ENCODE data around the gene GDPD1. TPM values are rescaled to one million over a fixed set of nuclear protein-coding genes. Genes with fewer than 3 reads are reported as not detected.
"Not testable (repeated sequence)": the region's sequence is repeated elsewhere in the genome, so short reads cannot be mapped to it uniquely, and the experiment has no call there.

GDPD1 gene
- 1 to 10 TPM in 2 of 3 donors, under 1 TPM in 1; 0.84 to 1.2 (median 1.1) TPM for total RNA-seq

DNA sequence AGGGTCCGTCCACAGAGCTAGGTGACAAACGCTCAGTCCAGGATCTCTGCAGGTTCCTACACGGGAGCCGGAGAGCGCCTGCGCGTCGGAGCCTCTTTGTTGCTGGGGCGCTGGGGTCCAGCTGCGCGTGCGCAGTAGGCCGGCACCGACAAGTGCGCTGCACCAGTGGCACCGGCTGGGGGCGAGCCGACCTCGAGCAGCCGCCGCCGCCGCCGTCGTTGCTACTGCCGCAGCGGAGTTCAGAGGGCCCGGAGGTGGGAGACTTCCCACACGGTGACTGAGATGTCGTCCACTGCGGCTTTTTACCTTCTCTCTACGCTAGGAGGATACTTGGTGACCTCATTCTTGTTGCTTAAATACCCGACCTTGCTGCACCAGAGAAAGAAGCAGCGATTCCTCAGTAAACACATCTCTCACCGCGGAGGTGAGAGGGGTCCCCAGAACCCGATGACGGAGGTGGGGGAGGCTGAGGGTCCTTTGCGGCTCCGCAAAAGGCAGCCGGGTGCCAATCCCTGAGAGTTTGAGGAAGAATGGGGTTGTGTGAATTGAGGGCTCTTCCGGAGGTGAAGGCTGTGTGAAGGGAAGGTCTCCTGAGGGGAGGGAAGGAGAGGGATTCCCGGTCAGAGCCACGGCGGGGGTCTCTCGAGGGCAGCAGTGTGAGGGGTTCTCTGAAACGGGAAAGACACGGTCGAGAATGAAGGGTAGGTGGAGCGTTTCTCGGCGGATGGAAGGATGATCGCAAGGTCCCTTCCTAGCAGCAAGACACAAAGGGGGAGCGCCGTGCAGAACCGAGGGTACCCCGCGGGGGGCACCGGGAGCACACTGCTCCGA lies at the start of gene GDPD1:
Gene GDPD1, plus strand, starts transcription at position 184 of the 831 bp plus-strand sequence. Its CDS starts 99 bp downstream, at position 283.
- Mint-ChIP-seq H3K4me1 (ENCODE audit: low read depth) (peaks cover 15% of the 10 kb centered on the region), H3K9me3 (no peaks in the 10 kb centered on the region)
- ATAC-seq: peak; percentile 99 to 100

GRCh38 chr17:59172436-59173004 lies 47.8 kb upstream of the GDPD1 start:
- H3K9me3 Mint-ChIP-seq: no peaks in the 10 kb centered on the region
- no peaks in the 10 kb centered on the region for H3K36me3 Mint-ChIP-seq (ENCODE audit: insufficient read depth)
- no peak for DNase-seq
- H3K4me3 Mint-ChIP-seq: no peak overlapping the region
- no peak for ATAC-seq
- H3K27me3 Mint-ChIP-seq (ENCODE audit: low read depth): no peaks in the 10 kb centered on the region
- H3K4me1 Mint-ChIP-seq (ENCODE audit: low read depth): no peaks in the 10 kb centered on the region

More for the DNA sequence above, at the start of gene GDPD1:
- H3K27me3 Mint-ChIP-seq (ENCODE audit: low read depth): no peaks in the 10 kb centered on the region
- H3K4me3 Mint-ChIP-seq: peak within 1 kb of the TSS; percentile 96
- DNase-seq: peak; percentile 96
- H3K36me3 Mint-ChIP-seq (ENCODE audit: insufficient read depth): peaks cover 3% of the 10 kb centered on the region

GRCh38 chr17:59174671-59175070 lies 45.6 kb upstream of the GDPD1 start:
- H3K27me3 Mint-ChIP-seq (ENCODE audit: low read depth): no peaks in the 10 kb centered on the region
- ATAC-seq: no peak
- no peaks in the 10 kb centered on the region for H3K9me3 Mint-ChIP-seq

GRCh38 chr17:59175076-59175475 lies 45.2 kb upstream of the GDPD1 start:
- no peaks in the 10 kb centered on the region for H3K4me1 Mint-ChIP-seq (ENCODE audit: low read depth)
- no peaks in the 10 kb centered on the region for H3K9me3 Mint-ChIP-seq
- no peak overlapping the region for H3K4me3 Mint-ChIP-seq
- ATAC-seq (no peak), DNase-seq (no peak)
- no peaks in the 10 kb centered on the region for H3K36me3 Mint-ChIP-seq (ENCODE audit: insufficient read depth)
- no peaks in the 10 kb centered on the region for H3K27me3 Mint-ChIP-seq (ENCODE audit: low read depth)

More at GRCh38 chr17:59174671-59175070, 45.6 kb upstream of the GDPD1 start:
- no peak for DNase-seq
- no peaks in the 10 kb centered on the region for H3K36me3 Mint-ChIP-seq (ENCODE audit: insufficient read depth)
- H3K4me3 Mint-ChIP-seq: no peak overlapping the region
- no peaks in the 10 kb centered on the region for H3K4me1 Mint-ChIP-seq (ENCODE audit: low read depth)

DNA sequence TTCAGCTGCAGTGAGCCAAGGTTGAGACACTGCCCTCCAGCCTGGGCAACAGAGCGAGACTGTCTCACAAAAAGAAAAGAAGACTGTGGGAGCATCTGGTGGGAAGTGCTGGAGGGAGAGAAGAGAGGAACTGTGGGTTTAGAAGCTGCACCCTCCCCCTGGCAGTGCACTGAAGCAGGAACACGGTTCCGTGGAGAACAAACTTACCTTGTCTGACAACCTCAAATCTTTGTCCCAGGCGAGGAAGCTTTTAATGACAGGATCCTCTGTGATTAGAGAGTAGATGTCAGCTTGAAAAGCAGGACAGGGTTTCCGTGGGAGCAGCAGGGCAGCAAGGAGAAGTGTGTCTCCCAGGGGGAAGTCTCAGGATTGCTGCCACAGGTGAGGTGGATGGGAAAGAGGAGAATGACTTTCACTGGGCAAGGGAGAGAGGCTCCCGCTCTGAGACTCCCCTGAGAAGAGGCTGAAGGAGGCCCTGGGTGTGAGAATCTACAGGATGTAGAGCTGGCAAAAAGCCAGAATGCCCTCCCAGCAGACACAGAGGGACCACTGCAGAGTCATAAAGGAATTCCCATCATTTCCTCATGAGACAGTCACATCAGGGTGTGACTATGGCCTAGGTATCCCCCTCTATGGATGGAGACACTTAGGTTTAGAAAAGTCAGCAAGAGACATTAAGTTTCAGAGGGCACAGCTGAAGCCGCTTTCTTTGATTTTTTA lies 41.9 kb upstream of the GDPD1 start:
- no peaks in the 10 kb centered on the region for H3K27me3 Mint-ChIP-seq (ENCODE audit: low read depth)
- no peaks in the 10 kb centered on the region for H3K4me1 Mint-ChIP-seq (ENCODE audit: low read depth)
- no peaks in the 10 kb centered on the region for H3K36me3 Mint-ChIP-seq (ENCODE audit: insufficient read depth)
- no peak for ATAC-seq
- DNase-seq: no peak
- no peaks in the 10 kb centered on the region for H3K9me3 Mint-ChIP-seq
- no peak overlapping the region for H3K4me3 Mint-ChIP-seq

DNA sequence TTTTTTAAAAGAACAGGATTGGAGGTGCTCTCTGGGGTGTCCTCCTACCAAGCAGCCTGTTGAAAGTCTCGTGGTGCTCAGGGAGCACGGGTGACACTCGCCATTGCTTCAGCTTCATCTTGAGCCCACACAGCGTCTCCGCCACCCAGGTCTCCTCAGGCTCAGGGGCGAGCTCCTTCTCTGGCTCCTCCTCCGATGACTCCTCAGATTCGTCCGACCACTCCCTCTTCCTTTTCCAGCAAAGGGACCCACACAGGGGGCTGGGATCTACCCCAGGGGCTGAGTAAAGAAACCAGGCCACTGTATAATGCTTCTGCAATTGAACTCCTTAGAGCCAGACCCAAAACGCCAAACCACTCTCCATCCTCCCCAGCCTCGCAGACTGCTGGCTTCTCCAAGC lies 40.7 kb upstream of the GDPD1 start:
- not testable (repeated sequence) for H3K9me3 Mint-ChIP-seq; H3K27me3 Mint-ChIP-seq (ENCODE audit: low read depth); H3K4me1 Mint-ChIP-seq (ENCODE audit: low read depth); H3K4me3 Mint-ChIP-seq; DNase-seq; H3K36me3 Mint-ChIP-seq (ENCODE audit: insufficient read depth); ATAC-seq

DNA sequence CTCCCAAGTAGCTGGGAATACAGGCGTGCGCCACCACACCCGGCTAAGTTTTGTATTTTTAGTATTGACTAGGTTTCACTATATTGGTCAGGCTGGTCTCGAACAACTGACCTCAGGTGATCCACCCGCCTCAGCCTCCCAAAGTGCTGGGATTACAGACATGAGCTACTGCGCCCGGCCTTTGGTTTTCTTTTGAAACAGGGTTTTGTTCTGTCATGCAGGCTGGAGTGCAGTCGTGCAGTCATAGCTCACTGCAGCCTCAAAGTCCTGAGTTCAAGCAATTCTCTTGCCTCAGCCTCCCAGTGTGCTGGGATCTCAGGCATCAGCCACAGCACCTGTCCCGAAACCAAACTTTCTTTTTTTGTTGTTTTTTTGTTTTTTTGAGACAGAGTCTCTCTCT lies 39.7 kb upstream of the GDPD1 start:
- Mint-ChIP-seq H3K9me3 (no peaks in the 10 kb centered on the region), H3K4me1 (ENCODE audit: low read depth) (no peaks in the 10 kb centered on the region), H3K27me3 (ENCODE audit: low read depth) (no peaks in the 10 kb centered on the region), H3K36me3 (ENCODE audit: insufficient read depth) (no peaks in the 10 kb centered on the region), H3K4me3 (no peak overlapping the region)
- ATAC-seq (no peak), DNase-seq (no peak)

GRCh38 chr17:59181481-59181880 lies 38.8 kb upstream of the GDPD1 start:
- no peaks in the 10 kb centered on the region for H3K9me3 Mint-ChIP-seq
- no peaks in the 10 kb centered on the region for H3K36me3 Mint-ChIP-seq (ENCODE audit: insufficient read depth)
- ATAC-seq (no peak), DNase-seq (no peak)
- H3K4me3 Mint-ChIP-seq: no peak overlapping the region
- no peaks in the 10 kb centered on the region for H3K4me1 Mint-ChIP-seq (ENCODE audit: low read depth)
- no peaks in the 10 kb centered on the region for H3K27me3 Mint-ChIP-seq (ENCODE audit: low read depth)

- Mint-ChIP-seq H3K4me3 (no peak overlapping the region), H3K27me3 (ENCODE audit: low read depth) (no peaks in the 10 kb centered on the region), H3K36me3 (ENCODE audit: insufficient read depth) (no peaks in the 10 kb centered on the region), H3K4me1 (ENCODE audit: low read depth) (no peaks in the 10 kb centered on the region), H3K9me3 (no peaks in the 10 kb centered on the region)
- DNase-seq: no peak
- no peak for ATAC-seq
These were observed 34.3 kb upstream of the GDPD1 start for GRCh38 chr17:59185997-59186396.

DNA sequence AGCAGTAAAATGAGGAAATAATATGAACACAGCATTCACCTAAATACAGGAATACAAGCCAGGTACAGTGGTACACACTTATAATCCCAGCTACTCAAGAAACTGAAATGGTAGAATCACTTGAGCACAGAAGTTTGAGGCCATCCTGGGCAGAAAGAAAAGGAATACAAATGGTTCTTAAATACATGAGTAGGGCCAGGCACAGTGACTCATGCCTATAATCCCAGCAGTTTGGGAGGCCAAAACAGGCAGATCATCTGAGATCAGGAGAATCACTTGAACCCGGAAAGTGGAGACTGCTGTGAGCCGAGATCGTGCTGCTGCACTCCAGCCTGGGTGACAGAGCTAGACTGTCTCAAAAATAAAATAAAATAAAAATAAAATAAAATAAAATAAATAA lies 33.5 kb upstream of the GDPD1 start:
- ATAC-seq: no peak
- Mint-ChIP-seq H3K36me3 (ENCODE audit: insufficient read depth) (no peaks in the 10 kb centered on the region), H3K9me3 (no peaks in the 10 kb centered on the region), H3K4me1 (ENCODE audit: low read depth) (no peaks in the 10 kb centered on the region), H3K4me3 (no peak overlapping the region), H3K27me3 (ENCODE audit: low read depth) (no peaks in the 10 kb centered on the region)
- DNase-seq: no peak

GRCh38 chr17:59190806-59191205 lies 29.5 kb upstream of the GDPD1 start:
- no peaks in the 10 kb centered on the region for H3K27me3 Mint-ChIP-seq (ENCODE audit: low read depth)
- no peaks in the 10 kb centered on the region for H3K36me3 Mint-ChIP-seq (ENCODE audit: insufficient read depth)
- H3K9me3 Mint-ChIP-seq: no peaks in the 10 kb centered on the region
- DNase-seq (no peak), ATAC-seq (no peak)
- no peak overlapping the region for H3K4me3 Mint-ChIP-seq
- H3K4me1 Mint-ChIP-seq (ENCODE audit: low read depth): no peaks in the 10 kb centered on the region

DNA sequence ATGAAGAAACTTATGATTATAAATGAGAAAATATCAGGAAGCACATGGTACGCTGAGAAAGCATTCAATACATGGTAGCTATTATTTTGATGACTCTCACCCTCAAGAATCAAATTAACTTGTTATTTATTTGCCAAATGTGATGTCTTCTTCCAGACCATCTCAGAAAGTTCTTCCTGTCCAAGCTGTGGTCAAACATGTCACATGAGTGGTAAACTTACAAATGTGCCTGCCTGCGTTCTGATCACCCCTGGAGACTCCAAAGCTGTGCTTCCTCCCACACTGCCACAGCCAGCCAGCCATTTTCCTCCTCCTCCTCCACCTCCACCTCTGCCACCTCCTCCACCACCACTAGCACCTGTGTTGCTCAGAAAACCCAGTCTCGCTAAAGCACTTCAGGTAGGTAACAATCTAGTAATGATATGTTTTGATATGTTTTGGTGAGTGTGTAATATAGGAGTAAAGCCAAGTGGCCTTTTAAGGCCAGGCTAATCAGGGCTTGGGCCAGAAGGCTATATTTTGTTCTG lies 26.9 kb upstream of the GDPD1 start:
- no peaks in the 10 kb centered on the region for H3K4me1 Mint-ChIP-seq (ENCODE audit: low read depth)
- ATAC-seq (no peak), DNase-seq (no peak)
- H3K27me3 Mint-ChIP-seq (ENCODE audit: low read depth): no peaks in the 10 kb centered on the region
- no peak overlapping the region for H3K4me3 Mint-ChIP-seq
- H3K36me3 Mint-ChIP-seq (ENCODE audit: insufficient read depth): no peaks in the 10 kb centered on the region
- H3K9me3 Mint-ChIP-seq: no peaks in the 10 kb centered on the region

DNA sequence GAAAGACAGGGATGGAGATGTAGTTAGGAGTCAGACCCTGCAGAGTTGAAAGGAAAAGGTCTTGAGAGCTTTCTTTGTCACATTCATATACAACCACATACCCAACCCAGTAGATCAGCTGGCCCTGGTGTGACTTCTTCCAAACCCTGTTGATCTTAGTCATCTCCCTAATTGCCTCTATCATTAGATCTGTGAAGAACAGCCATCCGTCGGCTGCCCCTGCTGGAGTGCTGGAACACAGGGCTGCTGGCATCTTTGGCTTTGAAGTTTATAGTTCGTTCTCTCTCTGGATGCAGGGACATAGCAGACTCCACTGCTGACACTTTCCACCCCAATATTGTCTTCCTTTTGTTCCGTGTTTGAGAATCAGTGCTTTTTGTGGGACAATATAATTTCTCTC lies 20.9 kb upstream of the GDPD1 start:
- ATAC-seq (no peak), DNase-seq (no peak)
- Mint-ChIP-seq H3K36me3 (ENCODE audit: insufficient read depth) (no peaks in the 10 kb centered on the region), H3K4me3 (no peak overlapping the region), H3K27me3 (ENCODE audit: low read depth) (no peaks in the 10 kb centered on the region), H3K4me1 (ENCODE audit: low read depth) (no peaks in the 10 kb centered on the region), H3K9me3 (no peaks in the 10 kb centered on the region)

GRCh38 chr17:59202320-59202719 lies 18.0 kb upstream of the GDPD1 start:
- Mint-ChIP-seq H3K4me3 (no peak overlapping the region), H3K27me3 (ENCODE audit: low read depth) (no peaks in the 10 kb centered on the region), H3K9me3 (no peaks in the 10 kb centered on the region), H3K4me1 (ENCODE audit: low read depth) (no peaks in the 10 kb centered on the region), H3K36me3 (ENCODE audit: insufficient read depth) (no peaks in the 10 kb centered on the region)
- no peak for DNase-seq
- no peak for ATAC-seq

Data from activated T-cell treated with anti-CD3 and anti-CD28 coated beads, Interleukin-2, amount 50 U/mL, for 4 hours (primary cell).